Thyroid gland (tissue), 4 donors: ENCODE measurements around the gene SLC22A13.

ENCODE experiments used
- CTCF ChIP-seq, 6 experiments: fragments of 200-600 bp in 3 of 6; fragments of 450-650 bp in 3 of 6; sonication (generic) in 3 of 6; IDR thresholded peaks; one replicate each; pipeline ENCODE4 v1.5.1; 2016 to 2019; ENCODE audit warnings: antibody characterized with exemption in 6 of 6, mild to moderate bottlenecking in 2 of 6, inconsistent platforms in 1 of 6, moderate library complexity in 1 of 6
- POLR2A ChIP-seq, 2 donors: fragments of 450-650 bp; IDR thresholded peaks; one replicate each; pipeline ENCODE4 v1.6.1; 2017; ENCODE audit warnings: antibody characterized with exemption in 2 of 2, mild to moderate bottlenecking in 2 of 2, moderate library complexity in 1 of 2

GRCh38 chr3:38222032-38222634 lies 43.5 kb upstream of the SLC22A13 start:
- no peak for TF ChIP-seq CTCF (IDR thresholded peaks at IDR 0.05)
- TF ChIP-seq POLR2A (IDR thresholded peaks at IDR 0.05): no peak
